ENCODE data around the gene GTPBP4. TPM values are rescaled to one million over a fixed set of nuclear protein-coding genes. Genes with fewer than 3 reads are reported as not detected.

The GTPBP4 gene
- total RNA-seq, 1 donor = 26.5 TPM

DNA sequence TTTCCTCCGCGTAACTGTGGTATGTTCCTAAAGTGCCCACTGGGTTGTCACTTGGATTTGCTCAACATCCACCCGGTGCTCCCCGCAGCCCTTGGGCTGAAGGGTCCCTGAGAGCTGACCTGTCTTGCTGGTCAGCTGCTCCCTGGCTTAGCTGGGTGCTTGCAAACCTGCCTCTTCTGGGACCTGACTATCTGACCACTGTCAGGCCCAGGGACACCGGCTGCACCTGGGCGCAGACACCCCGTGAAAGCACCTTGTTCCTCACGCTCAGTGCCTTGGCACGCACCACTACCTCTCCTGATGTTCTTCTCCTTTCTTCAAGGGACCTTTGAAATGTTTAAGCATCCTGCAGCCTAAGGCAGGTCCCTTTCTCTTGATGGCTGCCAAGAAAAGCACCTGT is 30.1 kb upstream of the GTPBP4 start:
- no peak for TF ChIP-seq CTCF (IDR thresholded peaks at IDR 0.05; ENCODE audit: insufficient read depth, low read length)
- H3K4me3 ChIP-seq (ENCODE audit: low read depth, low read length) = no peak overlapping the region
- no peak for DNase-seq (ENCODE audit: low read depth)

DNA sequence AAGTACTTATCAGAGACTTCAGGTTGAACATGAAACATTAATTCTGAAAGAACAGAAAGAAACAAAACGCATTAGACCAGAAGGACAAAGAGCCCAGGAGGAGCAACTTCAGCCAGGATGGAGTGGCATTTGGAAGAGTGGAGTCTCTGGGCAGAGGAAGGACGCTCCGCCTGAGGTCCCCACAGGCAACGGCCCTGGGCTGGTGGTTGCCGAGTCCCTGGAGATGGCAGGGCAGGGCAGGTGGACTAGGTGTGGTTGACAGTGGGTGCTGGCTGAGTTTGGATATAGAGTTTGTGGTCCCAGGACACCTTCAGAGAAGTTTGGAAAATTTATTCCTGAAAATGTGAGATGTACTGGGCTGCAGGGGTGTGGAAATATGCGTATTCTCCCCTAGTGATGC is 29.4 kb upstream of the GTPBP4 start:
- no peak for DNase-seq (ENCODE audit: low read depth)
- no peak overlapping the region for H3K4me3 ChIP-seq (ENCODE audit: low read depth, low read length)
- TF ChIP-seq CTCF (IDR thresholded peaks at IDR 0.05; ENCODE audit: insufficient read depth, low read length) = no peak

DNA sequence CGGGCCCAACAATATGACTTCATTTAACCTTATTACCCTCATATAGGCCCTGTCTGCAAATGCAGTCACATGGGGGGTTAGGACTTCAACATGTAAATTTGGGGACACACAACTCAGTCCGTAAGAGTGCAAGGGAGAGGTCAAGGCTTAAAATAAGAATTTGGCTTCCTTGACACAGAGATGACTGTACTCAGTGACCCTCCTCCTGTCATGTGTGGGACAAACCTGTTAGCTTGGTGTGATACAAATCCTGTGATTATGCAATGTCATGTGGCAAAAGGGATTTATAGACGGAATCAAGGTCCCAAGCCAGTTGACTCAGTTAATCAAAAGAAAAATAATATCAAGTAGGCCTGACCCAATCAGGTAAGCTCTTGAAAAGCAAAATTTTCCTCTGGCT is 25.9 kb upstream of the GTPBP4 start:
- TF ChIP-seq CTCF (IDR thresholded peaks at IDR 0.05; ENCODE audit: insufficient read depth, low read length) = no peak

DNA sequence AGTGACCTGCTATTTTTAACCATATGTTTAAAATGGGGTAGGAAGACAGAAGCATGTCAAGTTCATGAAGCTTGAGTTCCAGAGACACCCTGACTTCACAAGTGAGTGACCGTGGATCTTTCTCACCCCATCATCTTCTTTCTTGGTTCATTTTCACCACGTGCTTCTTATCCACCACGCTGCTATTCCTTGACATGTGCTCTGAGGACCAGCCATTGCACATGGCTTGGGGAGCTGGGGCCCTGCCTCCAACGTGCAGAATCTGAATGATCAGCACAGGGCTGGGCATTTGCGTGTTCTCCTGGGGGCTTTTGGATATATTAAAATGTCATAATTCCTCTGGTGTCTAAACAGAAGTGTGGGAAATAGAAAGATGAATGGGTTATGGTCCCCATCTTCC is 25.0 kb upstream of the GTPBP4 start:
- no peak overlapping the region for H3K4me3 ChIP-seq (ENCODE audit: low read depth, low read length)
- TF ChIP-seq CTCF (IDR thresholded peaks at IDR 0.05; ENCODE audit: insufficient read depth, low read length) = no peak
- no peak for DNase-seq (ENCODE audit: low read depth)

More for the DNA sequence above, 25.9 kb upstream of the GTPBP4 start:
- no peak for DNase-seq (ENCODE audit: low read depth)
- no peak overlapping the region for H3K4me3 ChIP-seq (ENCODE audit: low read depth, low read length)

- no peak for TF ChIP-seq CTCF (IDR thresholded peaks at IDR 0.05; ENCODE audit: insufficient read depth, low read length)
- H3K4me3 ChIP-seq (ENCODE audit: low read depth, low read length) = no peak overlapping the region
- no peak for DNase-seq (ENCODE audit: low read depth)
These were observed 24.6 kb upstream of the GTPBP4 start for GRCh38 chr10:963655-964054.

- TF ChIP-seq CTCF (IDR thresholded peaks at IDR 0.05; ENCODE audit: insufficient read depth, low read length) = no peak
- no peak overlapping the region for H3K4me3 ChIP-seq (ENCODE audit: low read depth, low read length)
- DNase-seq (ENCODE audit: low read depth) = peak; percentile 40
These were observed 23.8 kb upstream of the GTPBP4 start for GRCh38 chr10:964321-964987.

GRCh38 chr10:964988-965417 is 23.2 kb upstream of the GTPBP4 start:
- TF ChIP-seq CTCF (IDR thresholded peaks at IDR 0.05; ENCODE audit: insufficient read depth, low read length) = no peak
- no peak for DNase-seq (ENCODE audit: low read depth)
- H3K4me3 ChIP-seq (ENCODE audit: low read depth, low read length) = no peak overlapping the region
